ENCODE results near the gene NSD2. TPM values are rescaled to one million over a fixed set of nuclear protein-coding genes. Genes with fewer than 3 reads are reported as not detected.

The NSD2 gene
- polyA plus RNA-seq, 1 donor from 2014 or later = 51.6 TPM

DNA sequence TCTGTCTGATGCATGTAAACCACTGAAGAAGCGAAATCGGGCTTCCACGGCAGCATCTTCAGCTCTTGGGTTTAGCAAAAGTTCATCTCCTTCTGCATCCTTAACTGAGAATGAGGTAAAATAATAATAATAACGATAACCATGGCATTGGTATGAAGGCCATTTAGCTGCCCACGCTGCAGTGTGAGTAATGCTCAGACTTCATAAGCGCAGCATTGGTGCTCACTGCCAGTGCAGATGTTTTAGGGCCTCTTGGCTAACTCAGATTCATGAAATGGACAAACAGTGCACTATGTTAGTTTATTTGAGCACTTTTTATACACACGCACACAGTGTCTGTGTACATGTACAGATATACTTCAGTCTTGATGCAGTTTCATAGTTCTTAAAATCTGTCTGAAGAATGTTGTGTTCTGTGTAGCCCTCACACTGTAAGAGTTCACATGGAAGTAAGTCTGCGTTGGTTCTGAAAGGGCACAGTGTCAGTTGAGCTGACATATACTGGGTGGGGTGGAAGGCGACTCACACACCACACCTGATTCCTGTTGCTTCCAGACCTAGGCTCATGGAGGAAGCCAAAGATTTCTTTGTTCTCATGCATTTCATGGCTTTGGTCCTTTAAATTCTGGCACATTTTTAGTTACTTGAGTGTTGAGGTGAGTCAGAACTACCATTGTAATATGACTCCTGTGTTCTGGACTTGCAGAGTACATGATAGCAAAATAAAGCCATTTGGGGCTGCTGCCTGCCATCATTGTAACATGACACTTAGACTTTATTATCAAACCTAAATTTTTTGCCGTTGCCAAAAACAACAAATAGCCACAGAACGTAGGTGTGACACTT, 68.7 kb downstream of the NSD2 start:
- Histone ChIP-seq H3K27ac (ENCODE audit: low read length) (no peak overlapping the region), H2AFZ (ENCODE audit: low read depth, low read length) (no peak overlapping the region), H3K9ac (ENCODE audit: low read length) (no peak overlapping the region), H3K9me2 (ENCODE audit: insufficient read depth, low read length) (no peaks in the 10 kb centered on the region), H3K36me3 (ENCODE audit: insufficient read depth, low read length) (no peaks in the 10 kb centered on the region), H4K20me1 (ENCODE audit: insufficient read depth) (no peaks in the 10 kb centered on the region), H3K4me2 (ENCODE audit: low read length) (no peak overlapping the region), H3K9me3 (ENCODE audit: low read length) (no peaks in the 10 kb centered on the region), H3K27me3 (ENCODE audit: insufficient read depth, low read depth, low read length) (no peaks in the 10 kb centered on the region), H3K79me2 (replicated peaks; ENCODE audit: insufficient read depth, low read length) (no peaks in the 10 kb centered on the region), H3K4me3 (ENCODE audit: low read length) (no peak overlapping the region), H3F3A (ENCODE audit: insufficient read depth, low read length, poor library complexity, severe bottlenecking) (no peaks in the 10 kb centered on the region)
- TF ChIP-seq, protein P1, sequence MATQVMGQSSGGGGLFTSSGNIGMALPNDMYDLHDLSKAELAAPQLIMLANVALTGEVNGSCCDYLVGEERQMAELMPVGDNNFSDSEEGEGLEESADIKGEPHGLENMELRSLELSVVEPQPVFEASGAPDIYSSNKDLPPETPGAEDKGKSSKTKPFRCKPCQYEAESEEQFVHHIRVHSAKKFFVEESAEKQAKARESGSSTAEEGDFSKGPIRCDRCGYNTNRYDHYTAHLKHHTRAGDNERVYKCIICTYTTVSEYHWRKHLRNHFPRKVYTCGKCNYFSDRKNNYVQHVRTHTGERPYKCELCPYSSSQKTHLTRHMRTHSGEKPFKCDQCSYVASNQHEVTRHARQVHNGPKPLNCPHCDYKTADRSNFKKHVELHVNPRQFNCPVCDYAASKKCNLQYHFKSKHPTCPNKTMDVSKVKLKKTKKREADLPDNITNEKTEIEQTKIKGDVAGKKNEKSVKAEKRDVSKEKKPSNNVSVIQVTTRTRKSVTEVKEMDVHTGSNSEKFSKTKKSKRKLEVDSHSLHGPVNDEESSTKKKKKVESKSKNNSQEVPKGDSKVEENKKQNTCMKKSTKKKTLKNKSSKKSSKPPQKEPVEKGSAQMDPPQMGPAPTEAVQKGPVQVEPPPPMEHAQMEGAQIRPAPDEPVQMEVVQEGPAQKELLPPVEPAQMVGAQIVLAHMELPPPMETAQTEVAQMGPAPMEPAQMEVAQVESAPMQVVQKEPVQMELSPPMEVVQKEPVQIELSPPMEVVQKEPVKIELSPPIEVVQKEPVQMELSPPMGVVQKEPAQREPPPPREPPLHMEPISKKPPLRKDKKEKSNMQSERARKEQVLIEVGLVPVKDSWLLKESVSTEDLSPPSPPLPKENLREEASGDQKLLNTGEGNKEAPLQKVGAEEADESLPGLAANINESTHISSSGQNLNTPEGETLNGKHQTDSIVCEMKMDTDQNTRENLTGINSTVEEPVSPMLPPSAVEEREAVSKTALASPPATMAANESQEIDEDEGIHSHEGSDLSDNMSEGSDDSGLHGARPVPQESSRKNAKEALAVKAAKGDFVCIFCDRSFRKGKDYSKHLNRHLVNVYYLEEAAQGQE (IDR thresholded peaks at IDR 0.05; ENCODE audit: borderline replicate concordance) = no peak
- TF ChIP-seq SMC3 (conservative IDR thresholded peaks at IDR 0.05; ENCODE audit: poor library complexity) = no peak
- no peak for TF ChIP-seq RAD21 (conservative IDR thresholded peaks at IDR 0.05)
- TF ChIP-seq TAF1 (IDR thresholded peaks at IDR 0.05; ENCODE audit: low read depth) = no peak
- no peak for TF ChIP-seq EP300 (conservative IDR thresholded peaks at IDR 0.05; ENCODE audit: poor library complexity, severe bottlenecking)
- TF ChIP-seq, protein P2, sequence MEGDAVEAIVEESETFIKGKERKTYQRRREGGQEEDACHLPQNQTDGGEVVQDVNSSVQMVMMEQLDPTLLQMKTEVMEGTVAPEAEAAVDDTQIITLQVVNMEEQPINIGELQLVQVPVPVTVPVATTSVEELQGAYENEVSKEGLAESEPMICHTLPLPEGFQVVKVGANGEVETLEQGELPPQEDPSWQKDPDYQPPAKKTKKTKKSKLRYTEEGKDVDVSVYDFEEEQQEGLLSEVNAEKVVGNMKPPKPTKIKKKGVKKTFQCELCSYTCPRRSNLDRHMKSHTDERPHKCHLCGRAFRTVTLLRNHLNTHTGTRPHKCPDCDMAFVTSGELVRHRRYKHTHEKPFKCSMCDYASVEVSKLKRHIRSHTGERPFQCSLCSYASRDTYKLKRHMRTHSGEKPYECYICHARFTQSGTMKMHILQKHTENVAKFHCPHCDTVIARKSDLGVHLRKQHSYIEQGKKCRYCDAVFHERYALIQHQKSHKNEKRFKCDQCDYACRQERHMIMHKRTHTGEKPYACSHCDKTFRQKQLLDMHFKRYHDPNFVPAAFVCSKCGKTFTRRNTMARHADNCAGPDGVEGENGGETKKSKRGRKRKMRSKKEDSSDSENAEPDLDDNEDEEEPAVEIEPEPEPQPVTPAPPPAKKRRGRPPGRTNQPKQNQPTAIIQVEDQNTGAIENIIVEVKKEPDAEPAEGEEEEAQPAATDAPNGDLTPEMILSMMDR (IDR thresholded peaks at IDR 0.05; ENCODE audit: poor library complexity, severe bottlenecking) = no peak
- no peak for TF ChIP-seq POLR2AphosphoS5 (IDR thresholded peaks at IDR 0.05)
- no peak for TF ChIP-seq EZH2 (IDR thresholded peaks at IDR 0.05; ENCODE audit: borderline replicate concordance, insufficient read depth, low read length, poor library complexity, severe bottlenecking)
- no peak for TF ChIP-seq MXI1 (conservative IDR thresholded peaks at IDR 0.05; ENCODE audit: poor library complexity, severe bottlenecking)

DNA sequence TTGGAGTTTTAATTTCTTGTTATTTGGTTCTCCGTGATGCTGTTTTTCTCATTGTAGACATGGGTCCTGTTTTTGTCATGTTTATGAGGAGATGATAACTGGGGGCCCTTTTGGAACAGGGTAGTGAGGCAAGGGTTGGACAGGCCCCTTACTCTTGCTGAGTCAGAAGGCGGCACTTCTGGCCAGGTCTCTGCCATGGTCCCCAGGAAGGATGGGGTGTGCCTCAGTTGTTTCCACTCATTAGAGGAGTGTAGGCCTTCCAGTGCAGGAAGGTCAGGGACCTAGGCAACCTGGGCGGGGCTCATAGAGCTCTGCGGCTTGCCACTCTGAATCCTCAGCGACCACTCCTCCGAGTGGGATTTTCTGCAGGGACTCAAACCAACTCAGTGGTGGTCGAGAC, 69.4 kb downstream of the NSD2 start:
- TF ChIP-seq EZH2 (IDR thresholded peaks at IDR 0.05; ENCODE audit: borderline replicate concordance, insufficient read depth, low read length, poor library complexity, severe bottlenecking) (no peak), EP300 (conservative IDR thresholded peaks at IDR 0.05; ENCODE audit: poor library complexity, severe bottlenecking) (no peak), SMC3 (conservative IDR thresholded peaks at IDR 0.05; ENCODE audit: poor library complexity) (no peak)
- TF ChIP-seq, protein P2 (IDR thresholded peaks at IDR 0.05; ENCODE audit: poor library complexity, severe bottlenecking) = no peak
- TF ChIP-seq, protein P1 (IDR thresholded peaks at IDR 0.05; ENCODE audit: borderline replicate concordance) = no peak
- Histone ChIP-seq H3K9ac (ENCODE audit: low read length) (no peak overlapping the region), H4K20me1 (ENCODE audit: insufficient read depth) (no peaks in the 10 kb centered on the region), H3K36me3 (ENCODE audit: insufficient read depth, low read length) (no peaks in the 10 kb centered on the region), H3K27ac (ENCODE audit: low read length) (no peak overlapping the region), H3K79me2 (replicated peaks; ENCODE audit: insufficient read depth, low read length) (no peaks in the 10 kb centered on the region), H3K4me3 (ENCODE audit: low read length) (no peak overlapping the region), H3K27me3 (ENCODE audit: insufficient read depth, low read depth, low read length) (no peaks in the 10 kb centered on the region), H3F3A (ENCODE audit: insufficient read depth, low read length, poor library complexity, severe bottlenecking) (no peaks in the 10 kb centered on the region), H3K9me2 (ENCODE audit: insufficient read depth, low read length) (no peaks in the 10 kb centered on the region), H3K9me3 (ENCODE audit: low read length) (no peaks in the 10 kb centered on the region), H2AFZ (ENCODE audit: low read depth, low read length) (no peak overlapping the region), H3K4me2 (ENCODE audit: low read length) (no peak overlapping the region)
